Subcutaneous adipose tissue (tissue), 4 donors: ENCODE data around the gene SLC6A6. TPM values are rescaled to one million over a fixed set of nuclear protein-coding genes. Genes with fewer than 3 reads are reported as not detected.

ENCODE experiments used
- CTCF ChIP-seq: fragments of 450-650 bp; IDR thresholded peaks from one replicate; pipeline ENCODE4 v1.5.1; 2016; ENCODE audit warnings: low read depth, mild to moderate bottlenecking, control low read depth, antibody characterized with exemption, moderate library complexity
- total RNA-seq, 4 donors: library from RNA; depleted of rRNA; stranded (reverse); fragments of >200 nt; gene quantifications; one replicate each; pipeline ENCODE4 v1.1.0, GENCODE V29; 2016

SLC6A6 gene
- total RNA-seq, 4 donors from 2014 or later = 20.5 to 64.8 (median 30.7) TPM

- TF ChIP-seq CTCF = no peak
These were observed 7.7 kb downstream of the SLC6A6 start for GRCh38 chr3:14410106-14410502.

- no peak for TF ChIP-seq CTCF
These were observed 8.2 kb downstream of the SLC6A6 start for GRCh38 chr3:14410503-14411165.

GRCh38 chr3:14411166-14411526 is 8.7 kb downstream of the SLC6A6 start:
- no peak for TF ChIP-seq CTCF

- TF ChIP-seq CTCF = no peak
These were observed 9.6 kb downstream of the SLC6A6 start for GRCh38 chr3:14411988-14412387.

- no peak for TF ChIP-seq CTCF
These were observed 10.5 kb downstream of the SLC6A6 start for GRCh38 chr3:14412831-14413380.

- TF ChIP-seq CTCF = no peak
These were observed 11.1 kb downstream of the SLC6A6 start for GRCh38 chr3:14413381-14414071.

GRCh38 chr3:14414846-14415464 is 12.5 kb downstream of the SLC6A6 start:
- no peak for TF ChIP-seq CTCF
